Endodermal cell (in vitro differentiated cells): ENCODE results near the gene PTPRR. TPM values are rescaled to one million over a fixed set of nuclear protein-coding genes. Genes with fewer than 3 reads are reported as not detected.

ENCODE experiments used
- DNase-seq: peaks from one replicate; pipeline ENCODE4 v3.0.0-alpha.2; 2017
- H3K27ac ChIP-seq: 2 replicates; pipeline ENCODE4 v1.5.1; 2013; ENCODE audit warnings: mild to moderate bottlenecking, low read depth, low read length, moderate library complexity
- H3K27me3 ChIP-seq: 2 replicates; pipeline ENCODE4 v1.6.1; 2013; ENCODE audit warnings: mild to moderate bottlenecking, low read length, moderate library complexity; ENCODE audit not compliant: insufficient read depth, control insufficient read depth, poor library complexity, severe bottlenecking
- H3K36me3 ChIP-seq: 2 replicates; pipeline ENCODE4 v1.7.0; 2013; ENCODE audit warnings: mild to moderate bottlenecking, low read length, moderate library complexity; ENCODE audit not compliant: control insufficient read depth, insufficient read depth
- H3K4me1 ChIP-seq: one replicate; pipeline ENCODE4 v1.7.0; 2013; ENCODE audit warnings: low read length; ENCODE audit not compliant: control insufficient read depth, insufficient read depth
- H3K4me3 ChIP-seq: 2 replicates; pipeline ENCODE4 v1.5.1; 2013; ENCODE audit warnings: mild to moderate bottlenecking, low read length, moderate library complexity
- H3K9ac ChIP-seq: 2 replicates; pipeline ENCODE4 v1.6.1; 2013; ENCODE audit warnings: mild to moderate bottlenecking, low read length, moderate library complexity; ENCODE audit not compliant: poor library complexity, severe bottlenecking; ENCODE audit errors: extremely low read depth
- H3K9me3 ChIP-seq: 2 replicates; pipeline ENCODE4 v1.6.1; 2013; ENCODE audit warnings: mild to moderate bottlenecking, low read length, moderate library complexity; ENCODE audit not compliant: control insufficient read depth
- H3K27ac Mint-ChIP-seq: 2 replicates; pipeline ENCODE4 v1.8.0; 2020; ENCODE audit warnings: mixed read lengths
- H3K27me3 Mint-ChIP-seq: 2 replicates; pipeline ENCODE4 v1.8.0; 2021; ENCODE audit warnings: mild to moderate bottlenecking, mixed read lengths; ENCODE audit not compliant: insufficient read depth
- H3K36me3 Mint-ChIP-seq: 2 replicates; pipeline ENCODE4 v1.8.0; 2020; ENCODE audit warnings: low read depth, mixed read lengths
- H3K4me1 Mint-ChIP-seq: 2 replicates; pipeline ENCODE4 v1.8.0; 2020; ENCODE audit warnings: mixed read lengths
- H3K4me3 Mint-ChIP-seq: 2 replicates; pipeline ENCODE4 v1.8.0; 2020; ENCODE audit warnings: mild to moderate bottlenecking, moderate library complexity, mixed read lengths
- H3K9me3 Mint-ChIP-seq: 2 replicates; pipeline ENCODE4 v1.8.0; 2020; ENCODE audit warnings: mild to moderate bottlenecking, mixed read lengths
- CTCF ChIP-seq: fragments of 200-600 bp; sonication (generic); conservative IDR thresholded peaks from 2 replicates; pipeline ENCODE4 v1.5.0; 2021; ENCODE audit warnings: antibody characterized with exemption, mild to moderate bottlenecking
- WGBS, 2 experiments: methylation state at CpG; one replicate each; pipeline versions ENCODE4 v1.1.5 to v1.1.7; 2013; ENCODE audit warnings: missing lambda C conversion rate in 2 of 2, mixed read lengths in 1 of 2; ENCODE audit not compliant: insufficient coverage in 1 of 2, insufficient read length in 1 of 2; 5-methylcytosine and 5-hydroxymethylcytosine counted together
- total RNA-seq, 2 donors: library from RNA; stranded (reverse); fragmentation: NEBNext Ultra II Directional in 1 of 2; extraction: Animal tissue kit (Norgen Biotek cat#: 25700) in 1 of 2; gene quantifications; 2 replicates in 1 of 2; 3 replicates in 1 of 2; pipeline ENCODE4 v1.2.1, GENCODE V29; 2021

Gene PTPRR
- total RNA-seq, 2 donors from 2014 or later, result 0.27 to 0.40 TPM

- no peak overlapping the region for H3K27ac ChIP-seq
- no peak overlapping the region for H3K9ac ChIP-seq
- no peaks in the 10 kb centered on the region for H3K9me3 Mint-ChIP-seq
- no peak for TF ChIP-seq CTCF
- H3K36me3 Mint-ChIP-seq, result no peaks in the 10 kb centered on the region
- H3K27me3 Mint-ChIP-seq, result peaks cover 28% of the 10 kb centered on the region
- H3K4me3 ChIP-seq, result no peak overlapping the region
- 49% methylated on average over 9 of the region's 9 CpGs; no CpG with 5 or more reads in 1 of the 2 experiments for WGBS, 2 experiments
- H3K4me1 Mint-ChIP-seq, result peaks cover 9% of the 10 kb centered on the region
- DNase-seq, result peak; percentile 59
- no peaks in the 10 kb centered on the region for H3K4me1 ChIP-seq
- H3K27ac Mint-ChIP-seq, result no peak overlapping the region
- H3K36me3 ChIP-seq, result no peaks in the 10 kb centered on the region
- peaks cover 21% of the 10 kb centered on the region for H3K27me3 ChIP-seq
- H3K4me3 Mint-ChIP-seq, result peak overlapping the region; percentile 60
- no peaks in the 10 kb centered on the region for H3K9me3 ChIP-seq
Measured at GRCh38 chr12:70920891-70921290, 353 bp upstream of the PTPRR start.

GRCh38 chr12:70919597-70920035 lies 922 bp downstream of the PTPRR start:
- Mint-ChIP-seq H3K36me3 (no peaks in the 10 kb centered on the region), H3K9me3 (no peaks in the 10 kb centered on the region), H3K4me1 (peaks cover 9% of the 10 kb centered on the region), H3K4me3 (peak overlapping the region; percentile 60), H3K27me3 (peaks cover 28% of the 10 kb centered on the region), H3K27ac (no peak overlapping the region)
- WGBS, 2 experiments, result 29 to 55% methylated on average over 6 to 10 of the region's 10 CpGs
- peak overlapping the region; percentile 70 for H3K4me3 ChIP-seq
- no peaks in the 10 kb centered on the region for H3K4me1 ChIP-seq
- DNase-seq, result peak; percentile 86
- H3K9me3 ChIP-seq, result no peaks in the 10 kb centered on the region
- no peak for TF ChIP-seq CTCF
- H3K9ac ChIP-seq, result no peak overlapping the region
- H3K36me3 ChIP-seq, result no peaks in the 10 kb centered on the region
- no peak overlapping the region for H3K27ac ChIP-seq
- peaks cover 21% of the 10 kb centered on the region for H3K27me3 ChIP-seq

- no peaks in the 10 kb centered on the region for H3K9me3 ChIP-seq
- H3K27me3 ChIP-seq, result peaks cover 21% of the 10 kb centered on the region
- no peak for DNase-seq
- H3K27ac Mint-ChIP-seq, result no peak overlapping the region
- WGBS, 2 experiments, result 84 to 100% methylated on average over 1 to 2 of the region's 2 CpGs
- no peaks in the 10 kb centered on the region for H3K4me1 ChIP-seq
- no peak overlapping the region for H3K27ac ChIP-seq
- no peak overlapping the region for H3K9ac ChIP-seq
- no peaks in the 10 kb centered on the region for H3K36me3 Mint-ChIP-seq
- TF ChIP-seq CTCF, result no peak
- no peaks in the 10 kb centered on the region for H3K36me3 ChIP-seq
- peaks cover 9% of the 10 kb centered on the region for H3K4me1 Mint-ChIP-seq
- no peak overlapping the region for H3K4me3 ChIP-seq
- H3K27me3 Mint-ChIP-seq, result peaks cover 28% of the 10 kb centered on the region
- no peak overlapping the region for H3K4me3 Mint-ChIP-seq
- no peaks in the 10 kb centered on the region for H3K9me3 Mint-ChIP-seq
Measured at GRCh38 chr12:70919176-70919575, 1.4 kb downstream of the PTPRR start.
